OCI-LY3 (cell line): Measurements from ENCODE around the gene SLC17A2.

Source experiments
- EZH2phosphoT487 ChIP-seq: fragments of 200-600 bp; shearing (Covaris generic); IDR thresholded peaks from 2 replicates; pipeline ENCODE4 v1.6.1; 2018; ENCODE audit warnings: antibody characterized with exemption, mixed run types, low read depth
- TF ChIP-seq, protein P1 (sequence below): fragments of 200-600, 300-600 bp; sonication (generic); IDR thresholded peaks from 2 replicates; pipeline ENCODE4 v1.5.1; 2014; ENCODE audit warnings: antibody characterized with exemption, low read length, low read depth

GRCh38 chr6:25880601-25881000, 49.9 kb downstream of the SLC17A2 start:
- TF ChIP-seq, protein P1, sequence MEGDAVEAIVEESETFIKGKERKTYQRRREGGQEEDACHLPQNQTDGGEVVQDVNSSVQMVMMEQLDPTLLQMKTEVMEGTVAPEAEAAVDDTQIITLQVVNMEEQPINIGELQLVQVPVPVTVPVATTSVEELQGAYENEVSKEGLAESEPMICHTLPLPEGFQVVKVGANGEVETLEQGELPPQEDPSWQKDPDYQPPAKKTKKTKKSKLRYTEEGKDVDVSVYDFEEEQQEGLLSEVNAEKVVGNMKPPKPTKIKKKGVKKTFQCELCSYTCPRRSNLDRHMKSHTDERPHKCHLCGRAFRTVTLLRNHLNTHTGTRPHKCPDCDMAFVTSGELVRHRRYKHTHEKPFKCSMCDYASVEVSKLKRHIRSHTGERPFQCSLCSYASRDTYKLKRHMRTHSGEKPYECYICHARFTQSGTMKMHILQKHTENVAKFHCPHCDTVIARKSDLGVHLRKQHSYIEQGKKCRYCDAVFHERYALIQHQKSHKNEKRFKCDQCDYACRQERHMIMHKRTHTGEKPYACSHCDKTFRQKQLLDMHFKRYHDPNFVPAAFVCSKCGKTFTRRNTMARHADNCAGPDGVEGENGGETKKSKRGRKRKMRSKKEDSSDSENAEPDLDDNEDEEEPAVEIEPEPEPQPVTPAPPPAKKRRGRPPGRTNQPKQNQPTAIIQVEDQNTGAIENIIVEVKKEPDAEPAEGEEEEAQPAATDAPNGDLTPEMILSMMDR: no peak
- no peak for TF ChIP-seq EZH2phosphoT487
